Femur (tissue), 1 donor: Measurements from ENCODE around the gene ISOC2.
A peak's percentile ranks its signal among the peaks of the same experiment; 100 is the strongest.
"Not testable (repeated sequence)": the region's sequence is repeated elsewhere in the genome, so short reads cannot be mapped to it uniquely, and the experiment has no call there.

Experiments used
- DNase-seq: peaks from one replicate; pipeline ENCODE4 v3.0.0-alpha.2; 2017

ISOC2 gene

DNA sequence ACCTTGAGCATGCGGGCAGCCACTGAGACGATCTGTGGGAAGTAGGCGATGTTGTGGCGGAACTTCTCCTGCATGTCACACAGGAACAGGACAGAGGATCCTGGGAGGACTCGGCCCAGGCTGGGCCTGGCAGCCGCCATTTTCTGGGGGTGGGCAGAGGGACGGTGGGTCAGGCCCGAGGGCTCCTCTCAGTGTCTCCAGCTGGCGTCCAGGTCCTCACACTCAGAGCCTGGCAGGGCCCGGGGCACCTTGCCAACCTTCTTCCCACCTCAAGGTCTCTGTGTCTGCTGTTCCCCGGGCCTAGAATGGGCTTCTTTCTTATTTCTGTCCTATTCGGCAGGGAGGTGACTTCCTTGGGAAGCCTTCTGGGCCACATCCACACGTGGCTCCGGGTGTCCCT lies 5.1 kb downstream of the ISOC2 start:
- no peak for DNase-seq

DNA sequence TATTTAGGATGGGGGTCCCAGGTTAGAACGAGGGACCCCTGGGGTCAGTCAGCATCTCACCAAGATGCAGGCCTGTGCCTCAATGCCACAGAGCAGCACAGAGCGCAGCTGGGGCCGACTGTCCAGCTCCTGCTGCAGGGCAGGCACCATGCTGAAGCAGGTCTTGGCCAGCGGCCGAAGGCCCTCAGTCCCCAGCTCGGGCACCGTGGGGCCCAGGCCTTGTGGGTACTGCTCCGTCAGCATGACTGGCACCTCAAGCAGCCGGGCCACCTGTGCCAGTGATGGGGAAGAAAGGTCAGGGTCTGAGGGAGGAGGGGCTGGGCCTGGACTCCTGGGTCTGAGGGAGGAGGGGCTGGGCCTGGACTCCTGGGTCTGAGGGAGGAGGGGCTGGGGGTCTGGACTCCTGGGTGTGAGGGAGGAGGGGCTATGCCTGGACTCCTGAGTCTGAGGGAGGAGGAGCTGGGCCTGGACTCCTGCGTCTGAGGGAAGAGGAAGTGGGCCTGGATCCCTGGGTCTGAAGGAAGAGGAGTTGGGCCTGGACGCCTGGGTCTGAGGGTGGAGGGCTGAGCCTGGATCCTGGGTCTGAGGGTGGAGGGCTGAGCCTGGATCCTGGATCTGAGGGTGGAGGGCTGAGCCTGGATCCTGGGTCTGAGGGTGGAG lies 5.7 kb downstream of the ISOC2 start:
- no peak for DNase-seq

DNA sequence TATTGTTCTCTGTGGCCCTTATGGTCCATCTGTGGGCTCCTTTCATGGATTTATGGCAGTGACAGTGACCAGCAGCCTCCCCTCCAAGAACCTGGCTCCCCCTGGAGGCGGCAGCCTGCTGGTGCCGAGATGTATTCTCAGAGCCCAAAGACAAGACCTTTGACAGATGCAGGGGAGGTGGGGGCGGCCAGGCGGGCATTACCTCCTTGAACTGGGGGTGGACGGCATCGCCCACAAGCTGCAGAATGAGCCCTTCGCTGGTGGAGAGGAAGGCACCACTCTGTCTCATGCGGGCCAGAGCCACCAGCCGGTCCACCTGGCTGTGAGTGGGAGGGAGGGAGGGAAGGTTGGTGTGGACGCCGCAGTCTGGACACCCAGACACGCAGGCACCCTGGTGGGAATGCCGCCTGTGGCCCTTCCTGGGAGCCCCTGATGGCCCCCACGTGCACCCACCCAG lies 6.6 kb downstream of the ISOC2 start:
- DNase-seq, result no peak

DNA sequence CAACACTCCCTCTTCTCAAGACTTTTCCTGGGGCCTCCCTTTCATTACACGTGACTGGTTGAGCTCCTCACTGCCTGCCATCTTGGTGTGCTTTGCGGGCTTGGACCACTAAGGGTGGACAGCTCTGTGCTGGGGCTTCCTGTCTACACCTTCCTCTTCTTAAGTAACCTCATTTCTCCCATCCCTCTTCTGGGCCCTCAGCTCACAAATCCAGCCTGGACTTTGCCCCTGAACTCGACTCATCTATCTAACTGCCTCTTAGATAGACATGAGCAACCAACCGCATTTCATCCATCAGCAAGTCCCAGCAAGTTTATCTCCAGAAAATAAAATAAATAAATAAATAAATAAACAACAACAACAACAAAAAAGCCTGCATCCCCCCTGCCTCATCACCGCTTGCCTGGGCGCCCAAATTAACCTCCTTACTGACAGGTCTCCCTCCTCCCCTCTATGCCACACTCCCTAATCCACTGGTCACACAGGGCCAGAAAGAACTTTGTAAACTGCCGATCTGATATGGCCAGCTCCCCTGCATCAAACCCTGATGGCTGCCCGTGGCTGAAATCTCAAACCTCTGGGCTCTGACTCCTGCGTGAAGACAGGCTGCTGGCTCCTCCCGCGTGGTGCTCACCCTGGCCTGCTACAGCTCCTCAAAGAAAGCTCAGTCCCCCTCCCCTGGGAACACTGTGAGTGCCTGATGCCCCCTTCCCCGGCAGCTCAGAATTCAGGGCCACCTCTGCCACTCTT lies 7.8 kb downstream of the ISOC2 start:
- DNase-seq, result no peak

DNA sequence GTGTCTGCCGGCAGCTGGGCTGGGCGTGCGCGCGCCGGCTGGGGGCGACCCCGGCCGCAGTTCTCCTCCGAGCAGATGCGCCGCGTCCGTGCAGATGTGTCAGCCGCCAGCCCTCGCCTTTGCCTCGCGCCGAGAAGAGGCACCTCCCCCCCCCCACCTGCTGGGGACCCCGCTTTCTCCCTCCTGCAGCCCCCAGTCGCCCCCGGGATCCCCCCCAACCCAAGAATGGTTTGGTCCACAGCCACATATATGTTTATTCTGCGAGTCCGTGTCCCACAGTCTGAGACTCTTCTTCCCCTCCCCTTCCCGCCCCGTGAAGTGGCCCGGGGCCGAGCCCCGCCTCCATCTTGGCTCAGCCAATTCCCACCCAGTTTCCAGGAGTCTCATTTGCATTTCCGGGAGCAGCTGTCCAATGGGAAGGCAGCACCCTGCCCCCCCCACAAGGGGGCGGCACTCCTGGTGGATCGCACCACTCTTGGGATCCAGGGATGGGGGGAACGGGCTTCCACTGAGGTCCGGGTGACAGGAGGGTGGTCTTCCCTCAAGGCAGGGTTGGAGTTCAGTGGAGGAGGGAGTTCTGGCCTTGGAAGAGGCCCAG lies 8.6 kb downstream of the ISOC2 start:
- peak; percentile 94 for DNase-seq

DNA sequence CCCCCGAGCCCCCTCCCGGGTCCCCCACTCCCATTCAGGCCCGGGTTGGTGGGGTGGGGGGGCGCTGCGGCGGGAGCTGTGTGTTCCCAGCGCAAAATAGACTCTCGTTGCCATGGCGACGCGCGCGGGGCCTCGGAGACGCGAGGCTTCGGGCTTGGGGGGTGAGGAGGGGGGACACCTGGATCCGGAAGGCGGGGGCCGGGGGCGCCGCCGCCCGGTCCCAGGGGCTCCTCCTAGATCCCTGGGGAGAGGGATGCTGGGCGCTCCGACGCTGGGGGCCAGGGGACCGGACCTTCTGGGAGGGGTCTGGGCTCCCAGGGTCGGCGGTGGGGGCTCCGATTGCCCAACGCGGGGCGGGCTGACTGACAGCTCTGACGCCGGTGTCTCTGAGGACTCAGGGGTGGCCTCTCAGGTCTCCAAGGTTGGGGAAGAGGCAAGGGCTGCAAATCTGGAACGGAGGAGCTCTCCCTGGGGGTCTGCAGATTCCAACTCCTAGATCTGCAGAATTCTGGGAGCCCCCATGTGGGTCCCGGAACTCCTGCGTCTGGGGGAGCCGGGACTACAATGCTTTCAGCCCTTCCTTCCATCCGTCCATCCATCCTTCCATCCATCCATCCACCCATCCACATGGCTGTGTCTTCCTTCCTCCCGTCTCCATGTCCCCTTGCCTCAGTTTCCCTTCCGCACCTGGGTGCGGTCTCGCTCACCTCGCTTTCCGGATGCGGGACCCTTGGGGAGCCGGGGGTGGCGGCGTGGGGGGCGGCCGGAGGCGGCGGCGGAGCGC lies 9.3 kb downstream of the ISOC2 start:
- DNase-seq, result no peak

DNA sequence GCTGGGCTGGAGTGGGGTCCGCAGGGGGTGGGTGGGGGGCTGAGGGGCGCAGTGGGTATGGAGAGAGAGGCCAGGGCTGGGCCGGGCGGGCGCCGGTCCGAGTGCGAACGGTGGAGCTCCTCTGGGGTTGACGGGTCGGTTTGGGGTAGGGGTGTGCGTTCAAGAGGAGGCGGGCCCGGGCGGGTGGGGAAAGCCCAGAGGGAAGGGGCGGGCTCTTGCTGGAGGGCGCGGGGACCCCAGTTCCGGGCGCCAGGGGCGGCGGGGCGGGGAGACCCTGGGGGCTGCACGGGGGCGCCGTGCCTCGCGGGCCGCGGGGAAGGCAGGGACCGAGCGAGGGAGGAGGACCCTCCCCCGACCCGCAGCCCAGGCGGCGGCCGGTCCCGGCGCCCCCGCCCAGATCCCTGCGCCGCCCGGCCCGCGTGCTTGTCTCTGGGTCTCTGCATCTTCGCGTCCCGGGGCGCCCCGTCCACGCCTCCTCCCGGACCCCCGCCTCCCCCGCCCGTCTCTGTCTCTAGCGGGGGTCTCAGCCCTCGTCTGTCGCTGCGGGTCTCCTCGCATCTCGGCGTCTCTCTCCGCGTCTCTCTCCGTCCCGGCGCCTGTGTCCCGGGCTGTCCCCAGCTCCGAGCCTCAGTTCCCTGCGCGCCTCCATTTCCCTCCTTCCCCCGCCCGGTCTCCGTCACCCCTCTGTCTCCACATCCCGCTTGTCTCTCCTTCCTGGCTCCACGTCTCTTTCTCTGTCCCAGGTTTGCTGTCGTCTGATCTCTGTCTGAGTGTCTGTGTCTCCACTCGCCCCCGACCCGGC lies 10.1 kb downstream of the ISOC2 start:
- no peak for DNase-seq

DNA sequence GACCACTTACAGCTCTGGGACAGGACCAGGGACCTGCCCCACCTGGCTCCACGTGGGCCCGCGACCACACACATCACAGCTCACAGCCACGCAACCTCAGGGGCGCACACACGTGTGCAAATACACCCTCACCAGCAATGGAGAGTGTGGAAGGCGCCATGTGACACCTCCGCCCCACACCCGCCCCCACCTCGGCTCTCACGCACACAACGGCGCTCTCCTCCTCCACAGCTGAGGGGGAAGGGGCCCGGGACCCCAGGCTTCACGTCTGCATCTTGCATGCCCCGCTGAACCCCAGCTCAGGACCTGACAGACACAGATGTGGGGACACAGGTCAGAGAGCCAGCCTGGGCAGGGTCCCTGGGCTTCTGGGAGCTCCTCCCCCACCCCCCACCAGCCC lies 12.0 kb downstream of the ISOC2 start:
- no peak for DNase-seq

DNA sequence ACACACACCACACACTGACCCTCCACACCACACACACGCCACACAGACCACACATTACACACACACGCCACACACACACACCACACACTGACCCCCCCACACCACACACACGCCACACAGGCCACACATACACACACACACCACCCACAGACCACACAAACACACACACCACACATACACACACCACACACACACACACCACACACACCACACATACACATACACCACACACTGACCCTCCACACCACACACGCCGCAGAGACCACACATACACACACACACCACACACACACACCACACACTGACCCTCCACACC lies 13.3 kb downstream of the ISOC2 start:
- DNase-seq, result not testable (repeated sequence)

DNA sequence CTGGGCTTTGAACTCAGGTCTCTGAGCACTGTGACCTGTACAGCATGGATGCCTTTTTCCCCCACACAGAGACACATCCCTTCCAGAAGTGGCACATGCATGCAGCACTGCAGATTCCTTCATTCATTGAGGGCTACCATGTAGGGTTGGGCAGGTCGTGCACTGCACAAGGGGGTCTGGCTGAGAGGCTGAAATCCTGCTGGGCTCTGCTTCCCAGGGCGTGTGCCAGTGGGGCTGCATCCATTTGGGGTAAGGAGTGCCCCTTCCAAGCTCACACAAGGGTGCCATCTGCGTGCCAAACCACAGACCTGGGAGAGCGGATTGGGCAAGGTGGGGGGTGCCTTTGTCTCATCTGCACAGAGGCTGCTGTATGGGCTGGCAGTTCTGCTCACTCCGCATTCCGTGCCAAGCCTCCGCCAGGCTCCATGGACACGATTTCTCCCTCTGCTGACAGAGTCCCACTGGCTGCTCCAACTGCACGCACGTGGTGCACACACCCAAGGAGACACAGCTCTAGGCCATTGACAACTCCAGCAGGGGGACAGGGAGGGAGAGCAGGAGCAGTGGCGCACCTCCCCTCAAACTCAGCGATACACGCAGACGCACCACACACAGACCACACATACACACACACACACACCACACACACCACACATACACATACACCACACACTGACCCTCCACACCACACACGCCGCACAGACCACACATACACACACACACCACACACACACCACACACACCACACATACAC lies 13.8 kb downstream of the ISOC2 start:
- no peak for DNase-seq

DNA sequence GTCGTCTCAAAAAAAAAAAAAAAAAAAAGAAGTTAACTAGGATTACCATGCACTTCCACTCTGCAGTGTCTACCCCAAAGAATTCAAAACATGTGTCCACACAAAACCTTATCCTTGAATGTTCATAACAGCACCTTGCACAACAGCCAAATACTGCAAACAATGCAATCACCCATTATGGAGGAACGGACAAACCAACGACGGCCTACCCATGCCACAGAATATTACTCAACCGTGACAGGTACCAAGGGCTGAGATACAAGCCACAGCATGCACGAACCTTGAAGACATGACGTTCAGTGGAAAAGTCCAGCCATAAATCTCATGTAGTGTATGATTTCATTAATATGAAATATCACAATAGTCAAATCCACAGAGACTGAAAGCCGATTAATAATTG lies 15.4 kb downstream of the ISOC2 start:
- no peak for DNase-seq

DNA sequence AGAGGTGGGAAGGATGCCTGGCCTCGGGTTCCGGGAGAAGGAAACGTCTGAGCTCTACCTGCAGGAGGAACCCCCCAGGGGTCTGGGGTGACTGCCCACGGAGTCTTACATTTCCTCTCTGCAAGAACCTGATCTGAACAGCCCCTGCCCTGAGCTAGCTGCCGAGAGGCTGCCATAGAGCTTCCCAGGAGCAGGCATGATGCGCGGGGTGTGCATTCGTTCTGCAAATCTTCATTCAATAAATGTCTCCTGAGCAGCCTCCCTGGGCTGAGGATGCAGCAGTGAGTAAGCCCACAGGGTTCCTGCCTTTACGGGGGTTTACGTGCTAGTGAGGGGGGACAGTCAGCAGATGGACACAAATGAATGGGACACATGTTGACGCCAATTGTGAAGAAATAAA lies 16.8 kb downstream of the ISOC2 start:
- DNase-seq, result no peak

DNA sequence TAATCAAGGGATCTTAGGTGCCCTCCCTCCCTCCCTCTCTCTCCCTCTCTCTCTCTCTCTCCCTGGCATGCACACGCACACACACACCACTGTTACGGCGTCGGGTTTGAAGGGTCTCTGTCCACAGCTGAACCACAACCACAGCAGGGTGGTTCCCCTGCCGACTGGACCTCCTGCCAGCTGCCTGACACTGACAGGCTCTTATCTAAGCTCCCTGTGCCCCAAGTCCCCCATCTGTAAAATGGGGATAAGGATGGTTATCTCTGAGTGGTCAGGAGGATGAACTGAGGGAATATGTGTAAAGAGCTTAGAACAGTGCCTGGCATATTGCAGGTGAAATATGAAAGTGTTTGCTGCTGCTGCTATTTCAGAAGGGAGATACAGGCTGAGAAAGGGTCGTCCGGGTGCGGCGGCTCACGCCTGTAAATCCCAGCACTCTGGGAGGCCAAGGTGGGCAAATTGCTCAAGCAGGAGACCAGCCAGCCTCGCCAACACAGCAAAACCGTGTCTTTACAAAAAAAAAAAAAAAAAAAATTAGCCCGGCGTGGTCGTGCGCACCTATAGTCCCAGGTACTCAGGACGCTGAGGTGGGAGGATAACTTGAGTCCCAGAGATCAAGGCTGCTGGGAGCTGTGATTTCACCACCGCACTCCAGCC lies 17.5 kb downstream of the ISOC2 start:
- no peak for DNase-seq

DNA sequence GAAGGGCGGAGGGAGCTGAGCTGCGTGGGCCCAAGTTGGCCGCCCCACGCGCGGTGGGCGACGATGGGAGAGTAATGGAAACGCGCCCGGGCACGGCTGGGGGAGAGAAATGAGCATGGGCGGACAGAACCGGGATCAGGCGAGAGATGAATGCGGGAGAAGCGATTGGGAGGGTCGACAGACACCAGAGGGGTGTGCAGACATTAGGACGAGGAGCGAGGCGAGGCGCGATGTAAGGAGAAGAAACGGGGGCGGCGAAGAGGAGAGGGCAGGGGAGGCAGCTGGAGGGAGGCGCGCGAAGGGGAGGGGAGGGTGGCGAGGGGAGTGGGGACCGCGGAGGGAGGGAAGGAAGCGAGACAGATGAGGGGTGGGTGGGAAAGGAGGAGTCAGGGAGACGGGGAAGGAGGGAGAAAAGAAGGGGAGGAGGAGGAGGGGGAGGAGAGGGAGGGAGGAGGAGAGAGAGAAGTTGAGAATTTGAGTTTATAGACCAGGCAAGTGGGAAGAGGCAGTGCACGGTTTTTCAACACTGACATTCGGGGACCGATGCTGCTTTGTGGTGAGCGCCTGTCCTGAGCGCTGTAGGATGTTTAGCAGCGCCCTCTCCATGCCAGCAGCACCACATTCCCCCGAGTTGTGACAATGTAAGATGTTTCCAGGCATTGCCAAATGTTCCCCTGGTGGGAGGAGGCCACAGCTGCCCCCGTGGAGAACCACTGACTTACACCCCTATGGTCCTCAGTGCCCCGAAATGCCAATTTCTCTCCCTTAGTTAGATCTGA lies 18.2 kb downstream of the ISOC2 start, which contains the start of gene SHISA7:
Gene SHISA7, minus strand, starts transcription at position 256 of the 779 bp plus-strand sequence. CDS start 437 bp downstream, outside the sequence.
- DNase-seq, result no peak

DNA sequence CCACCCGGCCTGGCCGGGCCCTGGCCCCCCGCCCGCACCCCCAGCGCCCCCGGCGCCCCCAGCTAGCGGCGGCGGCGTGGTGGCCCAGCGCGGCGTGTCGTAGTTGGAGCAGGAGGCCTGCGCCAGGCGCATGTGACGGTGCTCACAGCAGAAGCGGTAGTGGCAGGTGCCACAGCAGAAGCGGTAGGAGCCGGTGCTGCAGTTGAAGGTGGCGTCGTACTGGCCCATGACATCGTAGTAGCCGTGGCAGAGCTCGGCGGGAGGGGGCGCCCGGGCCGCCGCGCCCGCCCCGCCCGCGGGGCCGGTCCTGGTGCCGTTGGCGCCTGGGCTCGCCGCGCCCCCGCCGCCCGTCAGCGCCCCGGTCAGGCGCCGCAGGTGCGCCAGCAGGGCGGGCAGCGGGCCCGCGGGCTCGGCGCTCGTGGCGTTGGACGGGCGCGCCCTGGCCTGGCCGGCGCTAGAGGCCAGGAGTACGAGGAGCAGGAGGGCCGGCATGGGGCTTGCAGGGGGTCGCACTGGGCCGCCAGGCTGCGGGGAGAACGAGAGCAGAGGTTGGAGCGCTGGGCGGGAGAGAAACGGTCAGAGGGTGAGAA lies 19.0 kb downstream of the ISOC2 start:
- no peak for DNase-seq

DNA sequence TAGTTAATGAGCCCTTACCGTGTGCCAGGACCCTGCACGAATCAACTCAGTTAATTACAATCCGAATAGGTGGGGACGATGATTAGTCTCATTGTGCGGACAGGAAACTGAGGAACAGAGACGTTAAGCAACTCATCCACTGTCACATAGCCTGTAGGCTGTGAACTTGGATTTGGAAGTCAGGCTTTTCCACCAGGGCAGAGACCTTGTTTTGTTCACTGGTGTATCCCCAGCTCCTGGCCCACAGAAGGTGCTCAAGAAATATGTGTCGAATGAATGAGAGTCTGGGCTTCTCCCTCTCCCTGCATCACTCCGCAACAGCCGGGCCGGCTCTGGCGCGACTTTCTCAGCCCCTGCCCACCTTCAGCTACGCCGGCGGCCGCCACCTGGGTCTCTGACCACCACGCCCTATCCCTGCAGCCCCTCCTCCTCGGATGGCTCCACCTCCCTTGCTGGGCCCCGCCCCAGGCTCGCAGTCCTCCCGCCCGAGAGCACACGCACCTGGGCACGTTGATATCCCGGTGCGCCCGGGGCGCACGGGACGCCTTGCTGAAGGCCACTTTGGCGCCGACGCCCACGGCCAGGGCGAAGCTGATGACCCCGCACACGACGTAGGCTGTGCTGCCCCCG lies 19.6 kb downstream of the ISOC2 start:
- DNase-seq, result no peak

DNA sequence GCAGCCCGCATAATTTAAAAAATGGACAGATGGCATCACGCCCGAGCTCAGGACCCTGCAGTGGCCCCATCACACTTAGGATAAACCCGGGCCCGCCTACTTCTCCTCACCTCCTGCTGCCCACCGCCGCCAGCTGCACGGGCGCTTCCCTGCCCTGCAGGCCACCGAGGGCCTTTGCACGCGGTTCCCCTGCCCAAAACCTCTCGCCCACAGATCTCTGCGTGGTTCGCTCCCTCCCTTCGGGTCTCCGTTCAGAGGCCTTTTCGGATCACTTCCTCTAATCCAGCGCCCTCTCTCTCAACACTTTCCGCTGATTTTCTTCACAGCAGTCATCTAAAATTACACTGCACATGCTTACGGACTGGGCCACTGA lies 20.1 kb downstream of the ISOC2 start:
- no peak for DNase-seq

DNA sequence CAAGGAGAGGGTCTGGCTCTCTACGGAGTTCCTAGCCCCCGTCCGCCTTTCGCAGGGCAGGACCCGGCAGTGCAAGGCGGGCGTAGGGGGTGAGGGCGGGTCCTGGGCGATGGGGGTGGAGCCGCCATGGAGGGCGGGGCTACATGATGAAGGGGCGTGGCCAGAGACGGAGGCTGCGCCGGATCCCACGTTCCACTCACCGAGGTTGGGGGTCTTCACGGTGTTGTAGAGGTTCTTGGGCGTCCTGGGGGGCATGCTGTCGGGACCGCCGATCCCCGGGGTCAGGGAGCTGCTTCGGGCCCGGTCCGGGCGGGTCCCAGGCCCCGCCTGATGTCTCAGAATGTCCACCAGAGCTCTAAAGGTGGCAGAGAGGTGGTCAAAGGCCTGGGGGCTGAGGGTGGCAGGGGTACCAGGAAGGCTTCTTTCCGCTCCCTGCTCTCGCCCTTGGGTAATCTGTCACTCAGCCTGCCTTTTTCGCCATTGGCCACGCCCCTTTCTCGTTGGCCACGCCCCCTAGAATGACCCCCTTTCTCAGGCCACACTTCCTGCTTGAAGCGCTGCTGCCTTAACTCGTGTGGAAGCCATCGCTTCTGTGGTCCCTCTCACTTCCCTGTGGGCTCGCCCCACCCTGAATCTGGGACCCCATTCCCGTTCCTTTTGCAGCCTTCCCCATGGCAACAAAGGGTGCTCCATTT lies 20.9 kb downstream of the ISOC2 start:
- DNase-seq, result no peak

DNA sequence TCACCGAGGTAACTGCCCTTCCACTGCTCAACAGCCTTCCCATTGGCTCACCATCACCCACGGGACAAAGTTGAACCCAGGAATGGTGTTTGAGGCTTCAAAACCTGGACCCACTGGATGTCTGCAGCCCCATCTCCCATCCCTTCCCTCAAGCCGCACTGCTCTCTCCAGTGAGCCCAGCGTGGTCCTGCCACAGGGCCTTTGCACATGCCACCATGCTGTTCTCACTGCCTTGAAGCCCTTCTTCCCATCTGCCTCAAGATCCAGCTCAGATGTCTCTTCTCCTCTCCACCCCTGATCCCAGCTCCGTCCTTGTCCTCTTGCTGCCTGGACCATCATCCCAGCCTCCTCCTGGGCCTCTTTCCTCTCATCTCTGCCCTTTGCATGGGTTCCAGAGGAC lies 22.4 kb downstream of the ISOC2 start:
- DNase-seq, result no peak
